Colonic mucosa (tissue), 4 donors: ENCODE measurements around the gene NBPF1. TPM values are rescaled to one million over a fixed set of nuclear protein-coding genes. Genes with fewer than 3 reads are reported as not detected.
"Not testable (repeated sequence)": the region's sequence is repeated elsewhere in the genome, so short reads cannot be mapped to it uniquely, and the experiment has no call there.

Experiments
- DNase-seq: peaks from one replicate; pipeline ENCODE4 v3.0.0-alpha.2; 2020
- H3K27ac ChIP-seq: fragments of 200-600 bp; one replicate; pipeline ENCODE4 v1.8.0; 2021
- H3K27me3 ChIP-seq: fragments of 200-600 bp; one replicate; pipeline ENCODE4 v1.8.0; 2021
- H3K36me3 ChIP-seq: fragments of 200-600 bp; one replicate; pipeline ENCODE4 v1.8.0; 2021
- H3K4me1 ChIP-seq: fragments of 200-600 bp; one replicate; pipeline ENCODE4 v1.8.0; 2021; ENCODE audit warnings: mild to moderate bottlenecking
- H3K4me3 ChIP-seq: fragments of 200-600 bp; one replicate; pipeline ENCODE4 v1.8.0; 2021
- H3K9ac ChIP-seq, 2 donors: one replicate each; pipeline ENCODE4 v1.7.0; 2013; ENCODE audit warnings: control low read depth in 2 of 2, low read depth in 2 of 2, low read length in 2 of 2
- H3K9me3 ChIP-seq: fragments of 200-600 bp; one replicate; pipeline ENCODE4 v1.8.0; 2021
- intact Hi-C: fragments of 100-400 bp; cut with DNase I; formaldehyde crosslinking; loops from one replicate; pipeline ENCODE4 v1.14.1; 2022
- total RNA-seq, 2 donors: library from RNA; stranded (reverse); fragmentation: NEBNext Ultra II Directional in 1 of 2; extraction: Animal tissue kit (Norgen Biotek cat#: 25700) in 1 of 2; gene quantifications; one replicate each; pipeline ENCODE4 v1.2.1, GENCODE V29; 2021
- donor health status: healthy.
- donor health status: DM: no; HTN: no; CAD: no.
- donor health status: DM: no; HTN: no; CAD: no.

NBPF1 gene
- total RNA-seq, 2 donors from 2014 or later: 45.2 to 54.3 TPM

- intact Hi-C loops, DNase-seq: not testable (repeated sequence)
Measured at GRCh38 chr1:16560498-16560897, 52.9 kb downstream of the NBPF1 start.

GRCh38 chr1:16559688-16560087 lies 53.7 kb downstream of the NBPF1 start:
- H3K27ac ChIP-seq, H3K4me1 ChIP-seq, H3K36me3 ChIP-seq, H3K9me3 ChIP-seq, DNase-seq, H3K4me3 ChIP-seq, H3K27me3 ChIP-seq, H3K9ac ChIP-seq, intact Hi-C loops: not testable (repeated sequence)

More at GRCh38 chr1:16560498-16560897, 52.9 kb downstream of the NBPF1 start:
- H3K27me3 ChIP-seq, H3K36me3 ChIP-seq, H3K9ac ChIP-seq, H3K4me1 ChIP-seq, H3K27ac ChIP-seq, H3K4me3 ChIP-seq, H3K9me3 ChIP-seq: not testable (repeated sequence)

- H3K27ac ChIP-seq, H3K36me3 ChIP-seq, H3K9me3 ChIP-seq, intact Hi-C loops, H3K4me3 ChIP-seq, H3K4me1 ChIP-seq, H3K27me3 ChIP-seq, H3K9ac ChIP-seq, DNase-seq: not testable (repeated sequence)
Measured at GRCh38 chr1:16557034-16557433, 56.3 kb downstream of the NBPF1 start.

- intact Hi-C loops, H3K4me1 ChIP-seq, DNase-seq, H3K36me3 ChIP-seq, H3K9me3 ChIP-seq, H3K4me3 ChIP-seq, H3K9ac ChIP-seq, H3K27me3 ChIP-seq, H3K27ac ChIP-seq: not testable (repeated sequence)
Measured at GRCh38 chr1:16553244-16553643, 60.1 kb downstream of the NBPF1 start.

- H3K36me3 ChIP-seq, DNase-seq, H3K4me1 ChIP-seq, H3K27ac ChIP-seq, H3K27me3 ChIP-seq, intact Hi-C loops, H3K9me3 ChIP-seq, H3K4me3 ChIP-seq, H3K9ac ChIP-seq: not testable (repeated sequence)
Measured at GRCh38 chr1:16550212-16550918, 63.0 kb downstream of the NBPF1 start.

- H3K36me3 ChIP-seq, intact Hi-C loops, H3K9ac ChIP-seq, DNase-seq, H3K9me3 ChIP-seq, H3K4me1 ChIP-seq, H3K27me3 ChIP-seq, H3K27ac ChIP-seq, H3K4me3 ChIP-seq: not testable (repeated sequence)
Measured at GRCh38 chr1:16549545-16549944, 63.8 kb downstream of the NBPF1 start.

GRCh38 chr1:16547502-16548241 lies 65.7 kb downstream of the NBPF1 start:
- H3K4me3 ChIP-seq, H3K4me1 ChIP-seq, H3K27ac ChIP-seq, H3K27me3 ChIP-seq, H3K36me3 ChIP-seq, DNase-seq, H3K9ac ChIP-seq, H3K9me3 ChIP-seq, intact Hi-C loops: not testable (repeated sequence)

GRCh38 chr1:16545682-16546095 lies 67.7 kb downstream of the NBPF1 start:
- H3K9ac ChIP-seq, H3K36me3 ChIP-seq, H3K27me3 ChIP-seq, intact Hi-C loops, H3K27ac ChIP-seq, H3K4me1 ChIP-seq, H3K9me3 ChIP-seq, DNase-seq, H3K4me3 ChIP-seq: not testable (repeated sequence)

- H3K9me3 ChIP-seq, intact Hi-C loops, H3K4me1 ChIP-seq, H3K9ac ChIP-seq, H3K4me3 ChIP-seq, H3K27ac ChIP-seq, DNase-seq, H3K36me3 ChIP-seq, H3K27me3 ChIP-seq: not testable (repeated sequence)
Measured at GRCh38 chr1:16540421-16540893, 72.9 kb downstream of the NBPF1 start.

GRCh38 chr1:16537528-16537927 lies 75.8 kb downstream of the NBPF1 start:
- H3K9ac ChIP-seq, intact Hi-C loops, H3K27me3 ChIP-seq, H3K36me3 ChIP-seq, H3K9me3 ChIP-seq, H3K4me3 ChIP-seq, H3K27ac ChIP-seq, H3K4me1 ChIP-seq, DNase-seq: not testable (repeated sequence)

- H3K4me1 ChIP-seq, H3K27me3 ChIP-seq, H3K27ac ChIP-seq, intact Hi-C loops, H3K9ac ChIP-seq, H3K4me3 ChIP-seq, H3K9me3 ChIP-seq, H3K36me3 ChIP-seq, DNase-seq: not testable (repeated sequence)
Measured at GRCh38 chr1:16536796-16537195, 76.6 kb downstream of the NBPF1 start.

GRCh38 chr1:16535898-16536297 lies 77.5 kb downstream of the NBPF1 start:
- intact Hi-C loops, H3K27me3 ChIP-seq, H3K4me3 ChIP-seq, H3K9me3 ChIP-seq, H3K36me3 ChIP-seq, H3K27ac ChIP-seq, H3K9ac ChIP-seq, H3K4me1 ChIP-seq, DNase-seq: not testable (repeated sequence)

GRCh38 chr1:16535487-16535886 lies 77.9 kb downstream of the NBPF1 start:
- not testable (repeated sequence) for DNase-seq

More at GRCh38 chr1:16535487-16535886, 77.9 kb downstream of the NBPF1 start:
- H3K27ac ChIP-seq, H3K9me3 ChIP-seq, H3K4me1 ChIP-seq, intact Hi-C loops, H3K4me3 ChIP-seq, H3K27me3 ChIP-seq, H3K9ac ChIP-seq, H3K36me3 ChIP-seq: not testable (repeated sequence)
